ENCODE data around the gene PRR20A. TPM values are rescaled to one million over a fixed set of nuclear protein-coding genes. Genes with fewer than 3 reads are reported as not detected.
A peak's percentile ranks its signal among the peaks of the same experiment; 100 is the strongest.
"Not testable (repeated sequence)": the region's sequence is repeated elsewhere in the genome, so short reads cannot be mapped to it uniquely, and the experiment has no call there.

Gene PRR20A
- not detected for total RNA-seq

- not testable (repeated sequence) for DNase-seq
Observed at GRCh38 chr13:57140235-57140968, at the start of gene PRR20A. PRR20A (plus strand) TSS chr13:57140918; CDS start chr13:57141305, 387 bp downstream.

GRCh38 chr13:57114945-57115344 is 25.8 kb upstream of the PRR20A start:
- H3K36me3 ChIP-seq = no peaks in the 10 kb centered on the region
- ATAC-seq = no peak
- in situ Hi-C loops (cut with MboI; ENCODE audit: low sequenced_read_pairs in 4 of 4) = loop anchor here in 2 of 4 donors (25.0 kb wide), 1 partner anchor 97 kb away; no protein-coding TSS in a partner anchor

More at GRCh38 chr13:57140235-57140968, at the start of gene PRR20A:
- H3K27me3 ChIP-seq; H3K27ac ChIP-seq; H3K4me1 ChIP-seq; in situ Hi-C loops (cut with MboI; ENCODE audit: low sequenced_read_pairs in 4 of 4); intact Hi-C loops (cut with DNase I; ENCODE audit: low total_unique reads); ATAC-seq; H3K4me3 ChIP-seq; H3K9me3 ChIP-seq; H3K36me3 ChIP-seq: not testable (repeated sequence)

GRCh38 chr13:57123681-57124080 is 17.0 kb upstream of the PRR20A start:
- Histone ChIP-seq H3K9me3 (no peaks in the 10 kb centered on the region), H3K36me3 (no peaks in the 10 kb centered on the region), H3K27me3 (no peaks in the 10 kb centered on the region), H3K4me3 (no peak overlapping the region), H3K27ac (no peak overlapping the region), H3K4me1 (peaks cover 0 to 13% of the 10 kb centered on the region in 2 donors)
- TF ChIP-seq CTCF (IDR thresholded peaks at IDR 0.05 in 4 of 5, conservative IDR thresholded peaks at IDR 0.05 in 1 of 5) (no peak), POLR2A (IDR thresholded peaks at IDR 0.05) (no peak)
- intact Hi-C loops (cut with DNase I; ENCODE audit: low total_unique reads) = no loop called here
- ATAC-seq (peak; percentile 66 to 92), DNase-seq (peak in 1 of 2 donors; percentile 19)
- in situ Hi-C loops (cut with MboI; ENCODE audit: low sequenced_read_pairs in 4 of 4) = loop anchor here in 2 of 4 donors (25.0 kb wide), 1 partner anchor 89 kb away; no protein-coding TSS in a partner anchor

More at GRCh38 chr13:57114945-57115344, 25.8 kb upstream of the PRR20A start:
- Histone ChIP-seq H3K4me3 (no peak overlapping the region), H3K27ac (no peak overlapping the region), H3K27me3 (no peaks in the 10 kb centered on the region), H3K4me1 (no peaks in the 10 kb centered on the region), H3K9me3 (no peaks in the 10 kb centered on the region)
- TF ChIP-seq CTCF (IDR thresholded peaks at IDR 0.05 in 4 of 5, conservative IDR thresholded peaks at IDR 0.05 in 1 of 5) (no peak), POLR2A (IDR thresholded peaks at IDR 0.05) (no peak)
- intact Hi-C loops (cut with DNase I; ENCODE audit: low total_unique reads) = no loop called here
- DNase-seq = no peak

DNA sequence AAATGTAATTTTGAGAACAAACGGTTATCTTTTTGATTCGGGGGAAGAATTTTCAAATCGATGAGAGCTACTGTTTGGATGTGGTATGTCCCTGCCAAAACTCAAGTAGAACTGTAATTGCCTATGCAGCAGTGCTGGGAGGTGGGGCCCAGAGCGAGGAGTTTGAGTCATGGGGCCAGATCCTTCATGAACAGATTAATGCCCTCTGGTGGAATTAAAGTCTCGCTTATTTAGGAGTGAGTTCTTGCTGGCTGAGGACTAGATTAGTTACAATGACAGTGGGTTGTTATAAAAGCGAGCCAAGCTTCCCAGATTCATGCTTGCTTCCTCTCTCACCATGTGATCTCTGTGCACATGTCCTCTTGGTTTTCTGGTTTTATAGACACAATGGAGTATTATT is 11.8 kb upstream of the PRR20A start:
- ATAC-seq (no peak), DNase-seq (no peak)
- TF ChIP-seq POLR2A (IDR thresholded peaks at IDR 0.05) (no peak), CTCF (IDR thresholded peaks at IDR 0.05 in 4 of 5, conservative IDR thresholded peaks at IDR 0.05 in 1 of 5) (no peak)
- in situ Hi-C loops (cut with MboI; ENCODE audit: low sequenced_read_pairs in 4 of 4) = no loop called here
- no peak overlapping the region for H3K27ac ChIP-seq
- no peaks in the 10 kb centered on the region for H3K9me3 ChIP-seq
- H3K36me3 ChIP-seq = no peaks in the 10 kb centered on the region
- no peaks in the 10 kb centered on the region for H3K27me3 ChIP-seq
- intact Hi-C loops (cut with DNase I; ENCODE audit: low total_unique reads) = no loop called here
- no peak overlapping the region for H3K4me3 ChIP-seq
- peaks cover 0 to 7% of the 10 kb centered on the region in 2 donors for H3K4me1 ChIP-seq

DNA sequence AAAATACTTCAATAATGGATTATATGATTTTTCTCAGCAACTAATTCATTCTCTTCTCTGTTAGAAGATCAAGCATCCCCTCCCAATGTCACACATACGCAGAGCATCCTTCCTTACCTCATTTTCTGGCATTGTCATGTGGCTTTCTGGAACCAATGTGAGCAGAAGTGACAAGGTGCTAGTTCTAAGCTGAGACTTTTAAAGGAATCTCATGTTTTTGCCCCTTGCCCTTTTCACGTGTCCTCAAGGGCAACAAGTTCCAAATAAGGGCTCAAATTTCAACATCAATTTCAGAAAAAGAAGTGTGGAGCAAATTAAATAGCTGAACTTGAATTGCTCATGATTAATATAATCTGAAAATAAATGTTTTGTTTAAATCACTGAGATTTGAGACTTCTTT is 4.6 kb upstream of the PRR20A start:
- in situ Hi-C loops (cut with MboI; ENCODE audit: low sequenced_read_pairs in 4 of 4) (no loop called here), intact Hi-C loops (cut with DNase I; ENCODE audit: low total_unique reads) (no loop called here)
- no peak overlapping the region for H3K4me3 ChIP-seq
- H3K36me3 ChIP-seq = no peaks in the 10 kb centered on the region
- DNase-seq (no peak), ATAC-seq (no peak)
- H3K27ac ChIP-seq = no peak overlapping the region
- H3K4me1 ChIP-seq = no peaks in the 10 kb centered on the region
- TF ChIP-seq CTCF (IDR thresholded peaks at IDR 0.05 in 4 of 5, conservative IDR thresholded peaks at IDR 0.05 in 1 of 5) (no peak), POLR2A (IDR thresholded peaks at IDR 0.05) (no peak)
- H3K27me3 ChIP-seq = no peaks in the 10 kb centered on the region
- H3K9me3 ChIP-seq = no peaks in the 10 kb centered on the region
